OCI-M2 (cell line): ENCODE results near the gene FRG2B.
"Not testable (repeated sequence)": the region's sequence is repeated elsewhere in the genome, so short reads cannot be mapped to it uniquely, and the experiment has no call there.

Source experiments
- DNase-seq: peaks from one replicate; lab custom pipeline; 2025; ENCODE audit not compliant: unreplicated experiment; lab: John Stamatoyannopoulos, UW

FRG2B gene

DNA sequence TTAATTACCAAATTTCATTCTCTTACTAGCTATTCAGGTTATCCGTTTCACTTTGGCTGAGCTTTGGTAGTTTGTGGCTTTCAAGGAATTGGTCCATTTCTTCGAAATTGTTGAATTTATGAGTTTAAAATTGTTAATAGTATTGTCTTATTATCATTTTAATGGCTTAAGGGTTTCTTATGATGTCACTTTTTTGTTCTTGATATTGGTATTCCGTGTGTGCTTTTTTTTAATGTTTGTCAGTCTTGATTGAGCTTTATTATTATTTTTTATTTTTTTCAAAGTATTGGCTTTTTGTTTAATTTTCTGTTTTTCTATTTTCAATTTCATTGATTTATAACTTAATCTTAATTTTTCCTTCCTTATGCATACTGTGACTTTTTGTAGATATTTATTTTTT, 25.9 kb downstream of the FRG2B start:
- DNase-seq: no peak

GRCh38 chr10:133599869-133600268, 26.7 kb downstream of the FRG2B start:
- peak; percentile 6 for DNase-seq

DNA sequence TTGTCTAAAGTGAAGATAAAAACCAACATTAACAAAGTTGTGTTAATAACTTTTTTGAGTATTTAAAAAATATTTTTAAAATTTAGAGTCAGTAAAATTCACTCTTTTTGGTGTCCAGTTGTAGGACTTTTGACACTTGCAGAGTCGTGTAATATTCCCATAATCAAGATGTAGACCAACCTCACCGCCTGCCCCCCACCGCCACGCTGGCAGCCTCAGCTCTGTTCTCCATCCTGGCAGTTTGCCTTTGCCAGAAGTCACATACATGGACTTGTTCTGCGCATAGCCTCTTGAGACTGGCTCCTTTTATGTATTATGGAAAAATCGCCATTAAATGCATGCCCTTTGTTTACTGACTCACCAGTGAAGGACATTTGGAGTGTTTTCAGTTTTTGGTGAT, 33.9 kb downstream of the FRG2B start:
- no peak for DNase-seq

- no peak for DNase-seq
Observed at GRCh38 chr10:133590970-133591359, 35.6 kb downstream of the FRG2B start.

DNA sequence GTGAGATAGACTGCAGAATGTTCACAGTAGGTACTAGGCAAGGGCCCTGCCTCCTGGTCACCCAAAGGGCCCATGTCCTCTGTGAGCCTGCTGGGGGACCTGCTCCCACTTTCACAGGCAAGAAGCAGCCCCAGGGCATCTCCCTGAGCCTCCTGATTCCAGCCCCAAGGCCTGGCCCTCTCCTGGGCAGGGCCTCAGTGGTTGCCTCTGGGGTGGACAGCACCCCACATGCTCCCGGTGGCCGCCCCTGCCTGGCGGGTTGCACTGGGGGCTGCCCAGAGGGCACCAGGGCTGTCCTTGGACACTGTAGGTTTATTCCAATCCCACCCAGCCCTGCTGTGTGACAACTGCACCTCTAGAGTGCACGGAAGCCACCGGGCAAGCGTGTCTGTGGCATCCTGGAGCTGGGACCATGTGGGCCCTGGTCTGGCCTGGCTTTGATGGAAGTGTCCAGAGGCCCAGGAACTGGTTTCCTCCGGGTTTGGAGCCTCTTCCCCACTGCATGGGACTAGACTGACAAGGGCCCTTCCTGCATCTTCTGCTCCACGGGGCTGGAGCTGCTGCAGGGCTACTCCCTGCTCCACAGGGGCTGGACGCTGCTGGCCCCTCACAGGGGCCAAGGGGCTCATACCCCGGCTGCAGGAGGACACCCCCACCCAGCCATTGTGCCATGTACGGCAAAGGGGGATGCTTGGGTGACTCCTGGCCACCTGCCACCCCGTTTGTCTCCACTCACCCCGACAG, 36.2 kb downstream of the FRG2B start:
- no peak for DNase-seq

GRCh38 chr10:133577037-133577436, 49.6 kb downstream of the FRG2B start:
- not testable (repeated sequence) for DNase-seq
